K562 (cell line): ENCODE data around the gene ACER3. TPM values are rescaled to one million over a fixed set of nuclear protein-coding genes. Genes with fewer than 3 reads are reported as not detected.

ENCODE experiments used
- ATAC-seq: fragments of 200-7000 bp; cut with Tn5 transposase; 3 replicates; pipeline ENCODE4 v1.9.1; 2020; ENCODE audit warnings: moderate library complexity
- BruUV-seq: library from RNA; stranded (reverse); fragments of 400-500 nt; replicated peaks from 2 replicates; lab custom pipeline; 2021; lab: Mats Ljungman, UMichigan
- CTCF ChIA-PET: fragments of 300-600 bp; formaldehyde crosslinking; extraction: SDS; loops from one replicate; lab custom pipeline; 2021; ENCODE audit warnings: low intra/inter-chr PET ratio; lab: Yijun Ruan, JAX
- POLR2A ChIA-PET: fragments of 300-600, 350-650 bp; sonication (Branson Sonifier 250); formaldehyde crosslinking; extraction: SDS; loops from one replicate; lab custom pipeline; 2021; ENCODE audit warnings: antibody characterized with exemption, inconsistent platforms; lab: Yijun Ruan, JAX
- DNase-seq, 4 experiments: peaks; one replicate each; pipeline versions ENCODE4 v3.0.0 to v3.0.0-alpha.2; 2011 to 2018; ENCODE audit warnings: low spot score in 3 of 4, mixed read lengths in 3 of 4; ENCODE audit errors: extremely low read depth in 1 of 4
- FAIRE-seq: peaks from 2 replicates; lab custom pipeline; 2011; peaks lifted over from hg19 to GRCh38; lab: Jason Lieb, UNC
- H2AFZ ChIP-seq: 2 replicates; pipeline ENCODE4 v1.6.0; 2011; ENCODE audit warnings: low read depth, low read length, control low read depth, inconsistent platforms
- H3K27ac ChIP-seq: fragments of 200-600 bp; 3 replicates; pipeline ENCODE4 v1.8.0; 2011; ENCODE audit warnings: low read depth, mild to moderate bottlenecking, control low read depth, inconsistent platforms, low read length, moderate library complexity, mixed read lengths; ENCODE audit errors: extremely low read depth
- H3K27me3 ChIP-seq, 2 experiments: fragments of 300-600 bp in 1 of 2; 2 replicates in 1 of 2; 3 replicates in 1 of 2; pipeline versions ENCODE4 v1.6.0 to v1.8.0; 2011; ENCODE audit warnings: inconsistent platforms in 2 of 2, low read length in 2 of 2, mild to moderate bottlenecking in 1 of 2, mixed read lengths in 1 of 2, moderate library complexity in 1 of 2; ENCODE audit not compliant: control insufficient read depth in 2 of 2, insufficient read depth in 2 of 2
- H3K36me3 ChIP-seq: fragments of 300-600 bp; 3 replicates; pipeline ENCODE4 v1.8.0; 2011; ENCODE audit warnings: mild to moderate bottlenecking, low read length, inconsistent platforms; ENCODE audit not compliant: control insufficient read depth, insufficient read depth
- H3K4me1 ChIP-seq, 2 experiments: fragments of 200-600 bp in 1 of 2; replicated peaks in 1 of 2; 2 replicates in 1 of 2; 3 replicates in 1 of 2; pipeline versions ENCODE4 v1.5.1 to v1.8.0; 2011; ENCODE audit warnings: inconsistent platforms in 2 of 2, low read length in 2 of 2, mild to moderate bottlenecking in 1 of 2, mixed read lengths in 1 of 2, moderate library complexity in 1 of 2; ENCODE audit not compliant: control insufficient read depth in 2 of 2, insufficient read depth in 2 of 2
- H3K4me2 ChIP-seq: 2 replicates; pipeline ENCODE4 v1.6.1; 2011; ENCODE audit warnings: low read length, control low read depth, inconsistent platforms, mixed read lengths; ENCODE audit not compliant: insufficient read depth
- H3K4me3 ChIP-seq: fragments of 200-600 bp; sonication (generic), shearing (Covaris generic); 2 replicates; pipeline ENCODE4 v1.5.1; 2016; ENCODE audit warnings: control low read depth, inconsistent platforms
- H3K79me2 ChIP-seq: fragments of 200-600 bp; 3 replicates; pipeline ENCODE4 v1.8.0; 2011; ENCODE audit warnings: low read length, inconsistent platforms; ENCODE audit not compliant: control insufficient read depth, insufficient read depth
- H3K9ac ChIP-seq, 2 experiments: 2 replicates each; pipeline versions ENCODE4 v1.6.0 to v1.6.1; 2011; ENCODE audit warnings: low read depth in 2 of 2, low read length in 2 of 2, control low read depth in 1 of 2, inconsistent platforms in 1 of 2, mild to moderate bottlenecking in 1 of 2, mixed read lengths in 1 of 2; ENCODE audit not compliant: insufficient read depth in 1 of 2
- H3K9me1 ChIP-seq: one replicate; pipeline ENCODE4 v1.6.0; 2011; ENCODE audit warnings: inconsistent platforms, mild to moderate bottlenecking, low read length, moderate library complexity; ENCODE audit not compliant: control insufficient read depth, insufficient read depth
- H3K9me3 ChIP-seq: replicated peaks from 2 replicates; pipeline ENCODE4 v1.5.1; 2011; ENCODE audit warnings: low read depth, low read length, inconsistent platforms; ENCODE audit not compliant: control insufficient read depth, insufficient read depth
- H4K20me1 ChIP-seq: replicated peaks from 2 replicates; pipeline ENCODE4 v1.6.1; 2011; ENCODE audit warnings: low read length, inconsistent platforms, mixed read lengths; ENCODE audit not compliant: control insufficient read depth, insufficient read depth
- ARID1B ChIP-seq: fragments of 450-650 bp; IDR thresholded peaks from 2 replicates; pipeline ENCODE4 v1.6.1; 2016; ENCODE audit warnings: antibody characterized with exemption, mild to moderate bottlenecking, inconsistent platforms
- ATF1 ChIP-seq, 2 experiments: fragments of 450-650 bp in 1 of 2; IDR thresholded peaks; 2 replicates each; pipeline ENCODE4 v1.6.1; 2016; ENCODE audit warnings: missing compliant biosample characterization in 1 of 2, missing genetic modification characterization in 1 of 2
- BRF1 ChIP-seq: IDR thresholded peaks from 3 replicates; pipeline ENCODE4 v1.6.1; 2011; ENCODE audit warnings: borderline replicate concordance, mild to moderate bottlenecking; ENCODE audit not compliant: insufficient read length; ENCODE audit errors: extremely low read depth
- ERF ChIP-seq: fragments of 450-650 bp; formaldehyde crosslinking; IDR thresholded peaks from 2 replicates; pipeline ENCODE4 v1.4.0; 2020; ENCODE audit warnings: mild to moderate bottlenecking, mixed read lengths
- FOXP4 ChIP-seq: sonication (generic); formaldehyde crosslinking; IDR thresholded peaks from 2 replicates; pipeline ENCODE4 v1.8.0; 2022; ENCODE audit warnings: mild to moderate bottlenecking, missing genetic modification reagents, borderline replicate concordance
- HBP1 ChIP-seq: fragments of 450-650 bp; formaldehyde crosslinking; IDR thresholded peaks from 2 replicates; pipeline ENCODE4 v1.4.0; 2022; ENCODE audit warnings: missing genetic modification characterization
- PRDM10 ChIP-seq: fragments of 450-650 bp; IDR thresholded peaks from 2 replicates; pipeline ENCODE4 v1.6.1; 2018; ENCODE audit not compliant: partially characterized antibody
- PTTG1 ChIP-seq: fragments of 450-650 bp; IDR thresholded peaks from 2 replicates; pipeline ENCODE4 v1.6.1; 2016; ENCODE audit warnings: low read depth, mild to moderate bottlenecking, missing genetic modification characterization, missing compliant biosample characterization
- PURB ChIP-seq: sonication (generic); formaldehyde crosslinking; IDR thresholded peaks from 2 replicates; pipeline ENCODE4 v1.9.0; 2021; ENCODE audit warnings: low read depth, mild to moderate bottlenecking, missing genetic modification reagents
- ZNF398 ChIP-seq: fragments of 250-450 bp; sonication (Bioruptor Pico); IDR thresholded peaks from 2 replicates; pipeline ENCODE4 v1.8.0; 2021; ENCODE audit warnings: moderate library complexity, mild to moderate bottlenecking, inconsistent platforms
- ZNF764 ChIP-seq: fragments of 250-450 bp; sonication (Bioruptor Pico); IDR thresholded peaks from 2 replicates; pipeline ENCODE4 v1.4.0; 2020; ENCODE audit warnings: low read depth, mild to moderate bottlenecking, moderate library complexity
- ZNF77 ChIP-seq: fragments of 250-450 bp; sonication (Bioruptor Pico); IDR thresholded peaks from 2 replicates; pipeline ENCODE4 v1.5.0; 2020
- WGBS: fragments of 100-300 bp; shearing (Covaris generic); methylation state at CpG from one replicate; pipeline ENCODE4 v1.1.6; 2016; ENCODE audit warnings: low coverage, mixed read lengths; ENCODE audit not compliant: insufficient coverage; ENCODE audit errors: missing lambda C conversion rate; 5-methylcytosine and 5-hydroxymethylcytosine counted together
- in situ Hi-C: fragments of 300-500 bp; cut with MboI; formaldehyde crosslinking; loops from 4 replicates; pipeline ENCODE4 v1.15.0; 2018; ENCODE audit warnings: inconsistent platforms, mixed read lengths
- intact Hi-C: fragments of 100-400 bp; cut with micrococcal nuclease; formaldehyde crosslinking; loops from 2 replicates; pipeline ENCODE4 v1.14.2; 2022
- polyA plus RNA-seq, 8 experiments: library from polyadenylated mRNA; depleted of rRNA in 4 of 8; stranded (reverse) in 5 of 8; unstranded in 3 of 8; fragments of >200 nt; fragmentation: Nextera tagmentation in 2 of 8; fragmentation: Illumina TruSeq in 1 of 8; extraction: Ambion mirVana in 2 of 8; extraction: Trizol in 1 of 8; gene quantifications; 2 replicates each; pipeline versions ENCODE4 v1.2.1 to v1.2.3, GENCODE V29; 2011 to 2014; ENCODE audit warnings: inconsistent platforms in 1 of 8, missing spikeins in 1 of 8
- total RNA-seq, 7 experiments: library from RNA; depleted of rRNA in 6 of 7; stranded (reverse); fragments of >200 nt in 6 of 7; fragmentation: Illumina TruSeq in 2 of 7; extraction: Trizol in 2 of 7; gene quantifications; 2 replicates each; pipeline versions ENCODE4 v1.2.1 to v1.2.3, GENCODE V29; 2011 to 2021; ENCODE audit warnings: low replicate concordance in 1 of 7

ACER3 gene
- total and polyA plus RNA-seq, 9 of the 15 experiments (the other 6 are each of a cell fraction or from before 2014, with no cell fraction given) = 2.0 to 23.8 (median 9.5) TPM

DNA sequence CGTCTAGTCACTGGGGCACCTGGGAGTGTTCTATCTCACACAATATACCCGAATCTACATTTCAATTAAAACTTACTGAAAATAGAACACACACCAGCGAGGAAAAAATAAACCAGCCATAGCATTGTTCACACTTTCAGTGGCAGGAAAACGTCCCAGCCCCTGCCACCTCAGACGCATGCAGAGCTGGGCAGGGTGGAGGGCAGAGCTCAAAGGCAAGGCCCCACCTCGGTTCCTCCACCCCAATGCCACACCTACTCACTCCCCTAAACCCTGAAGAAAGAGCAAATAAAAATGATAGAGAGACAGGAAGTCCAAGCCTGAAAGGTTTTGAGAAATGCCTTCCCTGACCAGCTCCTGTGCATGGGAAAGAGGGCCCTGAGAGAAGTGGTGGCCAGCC is 188.3 kb downstream of the ACER3 start:
- H3K9me1 ChIP-seq = no peaks in the 10 kb centered on the region
- WGBS = 28% methylated on average over 6 of the region's 6 CpGs
- ChIA-PET CTCF (interaction anchor here (0.9 to 3.9 kb wide), 3 partner anchors 17 to 140 kb away, joined by 3 to 50 read pairs (median 4); partner anchors contain the start of gene CAPN5), POLR2A (no interaction called here)
- FAIRE-seq = no peak
- DNase-seq = no peak
- H3K4me2 ChIP-seq = no peak overlapping the region
- H3K27me3 ChIP-seq = no peaks in the 10 kb centered on the region
- H3K9me3 ChIP-seq = no peaks in the 10 kb centered on the region
- peaks cover 15 to 19% of the 10 kb centered on the region in 2 experiments; a peak in 4 of 5 replicates for H3K4me1 ChIP-seq
- H4K20me1 ChIP-seq = no peaks in the 10 kb centered on the region
- no peaks in the 10 kb centered on the region for H3K36me3 ChIP-seq
- no peak overlapping the region for H3K27ac ChIP-seq
- no peak overlapping the region for H2AFZ ChIP-seq
- peak overlapping the region in 1 of 2 experiments; percentile 75; a peak in 2 of 4 replicates for H3K9ac ChIP-seq
- no peaks in the 10 kb centered on the region for H3K79me2 ChIP-seq
- ATAC-seq = no peak
- no peak overlapping the region for H3K4me3 ChIP-seq
- in situ Hi-C loops (loop anchor here (5.0 to 10.0 kb wide), 3 partner anchors 43 to 324 kb away; no protein-coding TSS in a partner anchor), intact Hi-C loops (loop anchor here (5.0 kb wide), 1 partner anchor 242 kb away; no protein-coding TSS in a partner anchor)
- BruUV-seq = no TSS peak
- TF ChIP-seq ATF1 (CRISPR knock-in tag; IDR thresholded peaks at IDR 0.05) (no peak), ATF1 (tag; IDR thresholded peaks at IDR 0.05) (no peak), PURB (CRISPR knock-in tag) (no peak), HBP1 (no peak), BRF1 (no peak), PRDM10 (no peak), ARID1B (no peak), FOXP4 (CRISPR knock-in tag) (no peak), PTTG1 (no peak), ERF (CRISPR knock-in tag) (no peak), ZNF764 (no peak), ZNF77 (CRISPR knock-in tag) (no peak), ZNF398 (no peak)
